Measurements from ENCODE around the gene OSBPL1A.

Gene OSBPL1A

DNA sequence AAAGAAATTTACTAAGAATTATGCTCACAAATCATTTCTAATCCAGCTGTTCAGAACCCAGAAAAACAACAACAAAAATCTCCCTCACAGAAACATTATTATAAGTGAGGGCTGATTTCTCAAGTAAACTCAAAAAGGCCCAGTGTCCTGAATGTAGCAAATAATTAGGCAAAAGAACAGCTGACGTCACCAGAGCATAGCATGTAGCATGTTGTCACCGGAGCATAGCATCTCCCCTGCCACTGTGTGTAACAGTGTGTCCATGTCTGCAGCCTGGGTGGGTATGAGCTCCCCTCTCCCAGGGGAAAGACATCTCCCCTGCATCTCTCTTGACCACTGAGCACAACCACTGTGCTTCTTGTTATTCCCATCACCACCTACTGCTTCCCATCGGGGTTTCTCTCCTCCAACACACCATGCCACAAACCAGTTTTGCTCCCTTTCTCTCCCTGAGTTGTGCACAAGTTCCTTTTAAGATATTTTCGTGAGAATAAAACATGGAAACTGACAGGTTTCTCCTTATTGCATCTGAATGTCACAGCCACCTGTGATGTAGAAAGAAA, 132.0 kb downstream of the OSBPL1A start:
- no peak for DNase-seq

DNA sequence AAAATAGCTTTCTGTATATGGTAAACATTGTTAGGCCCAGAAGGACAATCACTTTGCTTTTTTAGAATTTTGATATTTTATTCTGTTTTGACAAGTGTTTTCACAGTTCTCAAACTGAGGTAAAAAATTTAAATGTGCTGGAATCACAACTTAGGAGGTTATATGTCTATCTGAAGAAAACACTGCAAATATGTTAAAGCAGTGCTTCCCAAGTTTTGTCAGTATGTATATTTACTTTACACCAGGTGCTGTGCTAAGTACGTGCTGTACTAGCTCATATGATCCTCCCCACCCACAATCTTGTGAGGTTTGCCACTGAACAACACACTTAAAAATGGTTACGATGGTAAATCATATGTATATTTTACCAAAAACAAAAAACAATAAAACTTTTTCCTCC, 134.6 kb downstream of the OSBPL1A start:
- no peak for DNase-seq

DNA sequence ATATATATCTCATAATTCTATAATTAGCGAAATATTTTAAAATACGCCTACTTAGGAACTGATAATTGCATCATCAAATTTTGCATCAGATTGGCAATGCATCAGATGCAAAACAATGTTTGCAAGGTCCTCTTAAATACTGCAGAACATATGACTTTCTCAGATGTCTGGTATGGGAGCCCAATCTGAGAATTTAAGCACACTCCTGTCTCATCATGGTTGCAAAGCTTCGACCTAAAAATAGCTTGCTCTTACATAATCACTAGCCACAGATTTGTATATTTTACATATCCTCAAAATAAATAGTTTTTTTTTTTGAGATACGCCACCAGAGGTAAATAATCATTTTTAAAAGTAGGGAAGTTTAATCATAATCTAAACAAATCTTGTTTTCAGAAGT, 135.5 kb downstream of the OSBPL1A start:
- DNase-seq, result no peak

DNA sequence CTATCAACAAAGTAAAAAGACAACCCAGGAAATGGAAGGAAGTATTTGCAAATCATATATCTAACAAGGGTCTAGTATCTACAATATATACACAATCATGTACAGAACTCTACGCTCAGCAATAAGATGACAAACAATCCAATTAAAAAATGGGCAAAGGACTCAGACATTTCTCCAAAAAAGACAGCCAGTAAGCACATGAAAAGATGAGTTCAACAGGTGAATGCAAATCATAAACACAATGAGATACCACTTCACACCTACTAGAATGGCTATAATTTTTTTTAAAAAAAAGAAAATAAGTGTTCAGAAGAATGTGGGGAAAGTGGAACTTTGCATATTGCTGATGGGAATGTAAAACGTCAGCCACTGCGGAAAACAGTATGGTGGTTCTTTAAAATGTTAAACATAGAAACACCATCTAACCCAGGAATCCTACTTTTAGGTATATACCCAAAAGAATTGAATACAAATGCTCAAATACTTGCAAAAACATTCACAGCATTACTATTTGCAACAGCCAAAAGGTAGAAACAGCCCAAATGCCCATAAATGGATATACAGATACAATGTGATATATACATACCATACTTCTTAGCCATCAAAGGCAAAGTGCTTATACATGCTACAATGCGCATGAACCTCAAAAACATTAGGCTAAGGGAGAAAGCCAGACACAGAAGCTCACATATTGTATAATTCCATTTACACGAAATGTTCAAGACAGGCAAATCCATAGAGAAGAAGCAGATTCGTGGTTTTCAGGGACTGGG, 137.6 kb downstream of the OSBPL1A start:
- no peak for DNase-seq

DNA sequence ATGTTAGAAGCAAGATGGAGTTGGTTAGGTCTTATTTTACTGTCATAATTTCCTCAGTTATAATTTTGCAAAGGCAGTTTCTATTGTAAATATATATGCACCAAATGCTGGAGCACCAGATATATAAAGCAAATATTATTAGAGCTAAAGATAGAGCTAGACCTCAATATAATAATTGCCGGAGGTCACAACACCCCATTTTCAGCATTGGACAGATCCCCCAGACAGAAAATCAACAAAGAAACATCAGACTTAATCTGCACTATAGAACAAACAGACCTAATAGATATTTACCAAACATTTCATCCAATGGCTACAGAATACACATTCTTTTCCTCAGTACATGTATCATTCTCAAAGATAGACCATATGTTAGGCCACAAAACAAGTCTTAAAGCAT, 143.6 kb downstream of the OSBPL1A start:
- no peak for DNase-seq

DNA sequence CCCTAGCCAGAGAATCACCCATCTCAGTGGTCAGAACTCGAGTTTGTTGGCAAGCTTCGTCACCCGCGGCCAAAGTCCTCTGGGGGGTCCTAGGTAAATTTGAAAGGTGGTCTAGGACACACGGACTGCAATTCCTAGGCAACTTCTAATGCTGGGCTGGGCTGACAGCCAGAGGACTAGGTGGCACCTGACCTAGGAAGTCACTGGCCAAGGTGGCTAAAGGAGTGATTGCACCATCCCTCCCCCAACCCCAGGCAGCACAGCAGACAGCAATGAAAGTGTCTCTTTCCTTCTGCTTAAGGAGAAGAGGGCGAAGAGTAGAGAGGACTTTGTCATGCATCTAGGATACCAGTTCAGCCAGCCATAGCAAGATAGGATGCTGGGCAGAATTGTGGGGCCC, 147.9 kb downstream of the OSBPL1A start:
- DNase-seq, result no peak

DNA sequence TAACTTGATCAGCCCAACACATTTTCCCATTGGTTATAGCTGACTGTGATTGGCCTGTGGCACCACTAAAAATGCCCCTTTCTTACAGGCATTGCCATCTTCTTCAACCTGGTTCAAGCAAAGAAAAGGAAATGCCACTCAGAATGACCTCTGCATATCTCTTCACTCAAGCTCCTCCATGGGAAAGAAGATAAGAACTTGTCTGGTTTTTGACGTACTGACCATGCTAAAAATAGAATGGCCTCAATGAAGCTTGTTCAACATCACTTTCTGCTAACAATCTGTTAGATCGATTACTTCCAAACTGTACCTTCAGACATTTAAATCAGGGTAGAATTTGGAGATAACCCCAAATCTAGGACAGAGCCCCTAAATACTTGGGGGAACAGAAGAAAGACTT, 149.3 kb downstream of the OSBPL1A start:
- no peak for DNase-seq

DNA sequence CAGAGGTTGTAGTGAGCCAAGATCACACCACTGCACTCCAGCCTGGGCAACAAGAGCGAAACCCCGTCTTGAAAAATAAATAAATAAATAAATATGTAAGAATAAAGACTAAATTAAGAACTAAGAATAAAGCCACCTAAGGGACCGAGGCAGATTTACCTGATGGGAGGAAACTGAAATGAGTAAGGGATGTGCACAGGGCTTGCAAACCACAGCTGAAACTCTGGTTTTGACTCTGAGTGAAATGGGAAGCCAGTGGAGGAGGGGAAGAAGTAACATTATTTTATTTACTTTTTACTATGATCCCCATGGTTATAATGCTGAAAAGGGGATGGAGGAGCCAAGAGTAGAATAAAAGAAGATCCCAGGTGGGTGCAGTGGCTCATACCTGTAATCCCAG, 151.5 kb downstream of the OSBPL1A start:
- DNase-seq, result no peak

DNA sequence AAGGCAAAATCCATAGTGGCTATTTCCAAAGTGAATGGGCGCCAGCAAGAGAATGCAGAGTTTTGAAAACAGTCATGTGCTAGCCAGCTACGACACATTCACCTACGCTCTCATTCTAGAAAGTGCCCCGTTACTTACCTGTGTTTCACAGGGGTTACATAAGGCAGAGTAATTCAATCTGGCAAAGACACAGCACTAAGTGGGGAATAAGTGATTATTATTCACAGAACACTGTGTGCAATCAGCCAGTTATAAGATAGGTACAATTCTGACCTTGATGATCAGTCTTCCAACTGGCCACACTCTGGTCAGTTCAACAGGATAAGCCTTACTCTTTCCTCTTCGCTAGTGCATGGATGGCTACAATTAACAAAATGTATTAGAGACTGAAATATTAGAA, 152.9 kb downstream of the OSBPL1A start:
- no peak for DNase-seq

DNA sequence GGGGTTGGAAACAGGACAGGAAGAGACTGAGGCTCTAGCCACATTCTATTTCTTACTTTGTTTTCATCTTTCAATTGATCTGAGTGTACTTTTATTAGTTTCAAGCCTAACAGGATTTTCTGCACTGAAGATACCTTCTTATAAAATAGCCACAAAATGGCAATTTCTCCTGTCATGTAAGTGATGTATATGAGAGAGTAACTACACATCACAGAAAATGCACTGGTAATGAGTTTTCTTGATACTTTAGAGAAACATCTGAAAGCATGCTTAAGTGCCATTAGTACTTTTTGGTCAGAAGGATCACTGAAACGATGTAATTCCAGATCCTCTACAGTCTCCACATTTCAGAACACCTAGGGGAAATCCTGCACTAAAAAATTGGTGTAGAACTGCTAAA, 153.9 kb downstream of the OSBPL1A start:
- no peak for DNase-seq

DNA sequence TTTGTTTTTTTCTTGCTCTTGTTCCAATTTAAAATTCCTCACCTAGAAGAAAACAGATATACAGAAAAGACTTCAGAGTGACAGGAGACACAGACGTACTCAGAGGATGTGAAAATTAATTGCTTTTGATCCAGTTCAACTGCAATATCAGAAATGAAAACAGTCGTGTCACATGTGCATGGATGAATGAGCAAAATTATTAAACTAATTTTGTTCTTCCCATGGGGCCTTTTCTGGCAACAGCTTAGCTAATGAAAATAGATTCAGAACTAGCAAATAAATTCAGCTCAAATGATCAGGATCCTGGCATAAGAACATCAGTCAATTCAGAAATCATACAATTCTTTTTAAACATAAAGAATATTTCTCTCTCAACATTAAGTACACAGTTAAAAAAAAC, 158.3 kb downstream of the OSBPL1A start:
- no peak for DNase-seq

DNA sequence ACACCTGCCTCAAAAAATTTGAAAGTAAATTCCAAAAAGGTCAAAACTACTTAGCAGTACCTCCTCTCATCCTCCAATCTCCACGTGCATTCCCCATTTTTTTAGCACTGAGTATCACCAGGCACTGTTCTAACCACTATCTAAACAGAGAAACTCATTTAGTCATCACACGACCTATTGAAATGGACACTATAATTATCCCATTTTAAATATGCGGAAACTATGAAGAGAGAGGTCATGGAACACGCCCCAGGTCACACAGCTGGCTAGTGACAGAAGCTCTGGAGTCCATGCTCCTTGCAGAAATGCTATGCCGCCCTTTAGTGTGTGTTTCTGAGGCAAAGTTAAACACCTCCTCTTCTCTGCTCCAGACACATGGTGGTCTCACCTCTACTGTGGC, 159.2 kb downstream of the OSBPL1A start:
- no peak for DNase-seq

DNA sequence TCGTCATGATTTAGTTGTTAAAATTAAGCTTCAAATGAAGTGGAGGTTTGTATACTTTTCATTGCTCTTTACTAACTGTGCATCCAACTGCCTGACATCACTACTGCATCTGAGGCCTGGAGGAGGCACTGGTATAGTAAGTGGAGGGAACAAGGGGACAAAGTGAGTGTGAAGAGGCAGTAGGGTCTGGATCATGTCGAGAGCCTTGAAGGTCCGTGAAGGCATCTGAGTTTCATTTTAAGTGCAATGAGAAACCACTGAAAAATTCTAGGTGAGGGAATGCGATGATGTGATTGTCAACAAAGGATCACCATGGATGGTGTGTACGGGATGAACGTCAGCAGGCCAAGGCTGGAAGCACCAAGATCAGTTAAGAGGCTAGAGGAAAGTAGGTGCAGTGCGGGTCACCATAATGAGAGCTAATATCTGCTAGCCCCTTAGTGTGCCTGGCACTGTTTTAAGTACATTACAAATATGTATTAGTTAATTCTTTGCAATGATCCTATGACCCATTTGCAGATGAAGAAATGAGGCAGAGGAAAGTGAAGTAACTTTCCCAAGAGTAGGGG, 162.7 kb downstream of the OSBPL1A start:
- DNase-seq, result no peak

DNA sequence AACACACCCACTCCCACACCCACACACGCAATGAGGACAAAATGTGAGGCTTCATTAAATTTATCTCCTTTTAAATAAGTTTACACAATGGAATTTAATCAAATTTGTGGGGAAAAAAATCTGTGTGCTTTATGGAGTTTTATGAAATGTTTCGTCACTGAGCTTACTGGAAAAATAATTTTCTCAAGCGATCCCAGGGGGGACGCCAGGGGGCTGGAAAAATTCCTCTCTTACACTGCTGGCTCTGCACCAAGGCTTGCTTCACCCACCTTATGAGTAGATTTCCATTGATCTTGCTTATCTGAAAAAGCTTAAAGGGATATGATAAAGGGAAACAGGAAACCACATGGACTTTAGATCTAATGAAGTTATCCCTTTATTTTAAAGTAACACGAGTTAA, 163.3 kb downstream of the OSBPL1A start:
- no peak for DNase-seq

DNA sequence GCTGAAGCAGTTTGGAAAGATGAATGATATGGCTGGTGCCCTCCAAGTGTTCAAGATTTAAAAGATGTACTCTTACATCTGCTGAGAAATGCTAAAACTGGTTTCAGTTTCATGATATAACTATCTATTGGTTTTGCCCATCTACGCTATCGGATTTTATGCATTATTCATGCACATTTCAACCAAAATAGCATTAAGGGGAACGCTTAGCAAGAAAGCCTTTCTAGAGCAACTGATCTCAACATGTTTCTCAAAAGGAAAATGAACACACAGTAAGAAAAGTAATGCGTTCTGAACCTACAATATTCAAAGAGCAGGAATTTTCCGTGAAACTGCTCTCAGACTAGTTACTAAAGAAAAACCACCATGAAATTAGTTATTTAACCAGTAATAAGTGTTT, 164.8 kb downstream of the OSBPL1A start:
- DNase-seq, result no peak

DNA sequence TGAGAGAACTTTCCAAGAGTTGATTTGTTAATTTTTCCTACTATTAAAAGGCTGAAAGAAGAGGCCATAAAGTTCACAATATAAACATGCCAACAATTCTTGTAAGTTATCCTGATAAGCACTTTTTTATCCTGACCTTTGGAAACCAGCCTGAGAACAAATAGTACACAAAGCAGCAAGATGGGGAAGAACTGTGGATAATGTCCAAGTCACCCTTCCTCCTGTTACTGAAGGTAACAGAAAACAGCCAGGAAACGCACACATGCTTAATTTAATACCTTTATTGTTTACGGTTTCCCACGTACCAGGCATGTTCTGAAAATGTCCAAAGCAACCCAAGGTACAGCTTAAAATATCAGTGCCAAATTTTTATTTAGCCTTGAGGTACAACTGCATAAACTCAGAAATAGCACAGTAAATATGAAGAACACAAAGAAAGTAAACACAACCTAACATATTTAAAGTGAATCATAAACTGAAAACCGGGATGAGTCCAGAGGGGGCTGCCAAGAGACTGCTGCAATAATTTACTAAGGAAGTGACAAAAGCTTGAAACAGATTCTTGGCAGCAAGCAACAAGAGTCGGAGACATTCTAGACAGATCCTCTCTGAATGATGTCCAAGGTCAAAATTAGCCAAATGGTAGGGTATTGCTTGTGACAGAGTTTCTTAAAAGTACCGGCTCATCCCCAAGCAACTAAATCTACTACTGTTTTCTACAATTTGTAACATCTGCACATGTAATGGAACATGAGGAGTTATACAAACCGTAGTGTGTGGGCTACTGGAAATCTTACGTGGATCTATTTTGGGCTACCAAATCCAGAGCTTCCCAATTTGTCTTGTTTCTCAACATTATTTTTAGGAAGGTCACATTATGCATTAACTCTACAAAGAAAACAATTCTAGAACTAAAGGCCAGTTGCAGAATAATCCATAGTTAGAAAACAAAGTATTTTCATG, 165.6 kb downstream of the OSBPL1A start:
- DNase-seq, result no peak

DNA sequence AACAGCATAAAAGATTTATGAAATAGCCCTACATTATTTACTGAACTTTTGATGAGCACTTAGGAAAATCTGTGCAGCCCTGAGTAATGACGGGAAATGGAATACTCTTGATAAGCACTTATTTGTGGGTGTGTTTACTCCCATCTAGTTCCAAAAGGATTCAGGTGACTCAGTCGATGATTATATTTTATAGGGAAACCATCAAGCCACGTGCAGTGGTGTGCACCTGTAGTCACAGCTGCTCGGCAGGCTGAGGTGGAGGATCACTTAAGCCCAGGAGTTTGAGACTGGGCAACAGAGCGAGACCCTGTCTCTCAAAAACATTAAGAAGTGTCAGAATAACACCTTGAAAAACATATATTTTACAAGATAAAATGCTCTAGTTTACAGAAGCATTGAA, 166.9 kb downstream of the OSBPL1A start:
- no peak for DNase-seq

DNA sequence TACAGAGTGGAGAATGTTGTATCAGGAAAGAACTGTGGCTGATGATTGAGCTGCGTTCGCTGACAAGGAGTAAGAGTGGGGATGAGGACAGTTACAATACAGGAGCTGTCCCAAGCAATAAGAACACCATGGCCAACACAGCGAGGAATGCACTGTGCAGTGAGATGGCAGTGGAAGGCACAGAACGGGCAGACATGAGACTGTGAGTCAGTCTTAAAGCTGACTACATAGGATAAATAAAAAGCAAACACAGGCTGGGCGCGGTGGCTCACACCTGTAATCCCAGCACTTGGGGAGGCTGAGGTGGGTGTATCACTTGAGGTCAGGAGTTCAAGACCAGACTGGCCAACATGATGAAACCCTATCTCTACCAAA, 169.0 kb downstream of the OSBPL1A start:
- DNase-seq, result no peak

DNA sequence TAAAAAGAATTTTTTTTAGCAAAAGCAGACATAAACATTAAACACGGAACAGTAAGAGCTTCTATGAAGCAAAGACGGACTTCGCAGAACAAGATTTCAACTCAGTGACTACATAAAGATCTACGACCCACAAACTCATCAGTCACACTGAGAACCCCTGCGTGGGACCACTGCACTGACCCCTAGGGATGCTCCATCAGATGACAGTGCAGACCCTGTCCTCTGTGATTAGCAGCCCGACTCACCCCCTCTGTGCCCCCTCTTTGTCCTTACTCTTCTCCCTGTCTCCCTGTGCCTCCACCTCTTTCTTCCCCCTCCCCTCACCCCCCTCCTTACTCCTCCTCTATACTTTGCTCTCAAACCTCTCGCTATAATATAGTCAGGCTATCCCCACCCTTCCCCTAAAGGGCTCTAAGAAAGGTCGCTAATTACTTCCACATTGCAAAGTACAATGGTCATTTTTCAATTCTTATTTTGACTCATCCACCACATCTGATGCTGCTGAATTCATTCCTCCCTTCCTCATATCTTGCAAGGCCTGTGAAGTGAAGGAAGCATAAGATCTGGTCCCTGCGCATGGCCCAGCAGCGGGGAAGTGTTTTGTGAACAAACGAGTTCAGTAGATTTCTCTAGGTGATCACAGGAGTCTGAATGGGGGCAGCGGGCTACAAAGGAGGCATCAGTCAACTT, 169.5 kb downstream of the OSBPL1A start:
- no peak for DNase-seq

DNA sequence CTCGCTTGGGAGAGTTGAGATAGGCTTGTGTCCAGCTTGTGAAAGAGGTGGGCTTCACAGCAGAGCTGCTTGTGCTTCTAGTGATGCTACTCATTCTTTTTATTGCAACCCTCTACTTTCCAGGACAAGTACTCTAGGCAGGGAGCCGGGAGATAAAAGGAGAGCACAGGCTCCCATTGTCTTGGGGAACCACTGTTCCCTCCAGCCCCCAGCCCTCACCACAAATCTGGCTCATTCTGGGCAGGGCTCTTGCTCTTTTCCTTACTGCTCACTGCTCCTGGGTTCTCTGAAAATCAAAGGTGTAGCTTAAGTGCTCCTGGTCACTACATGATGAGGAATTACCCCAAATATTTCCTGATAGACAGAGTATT, 177.3 kb downstream of the OSBPL1A start:
- no peak for DNase-seq

DNA sequence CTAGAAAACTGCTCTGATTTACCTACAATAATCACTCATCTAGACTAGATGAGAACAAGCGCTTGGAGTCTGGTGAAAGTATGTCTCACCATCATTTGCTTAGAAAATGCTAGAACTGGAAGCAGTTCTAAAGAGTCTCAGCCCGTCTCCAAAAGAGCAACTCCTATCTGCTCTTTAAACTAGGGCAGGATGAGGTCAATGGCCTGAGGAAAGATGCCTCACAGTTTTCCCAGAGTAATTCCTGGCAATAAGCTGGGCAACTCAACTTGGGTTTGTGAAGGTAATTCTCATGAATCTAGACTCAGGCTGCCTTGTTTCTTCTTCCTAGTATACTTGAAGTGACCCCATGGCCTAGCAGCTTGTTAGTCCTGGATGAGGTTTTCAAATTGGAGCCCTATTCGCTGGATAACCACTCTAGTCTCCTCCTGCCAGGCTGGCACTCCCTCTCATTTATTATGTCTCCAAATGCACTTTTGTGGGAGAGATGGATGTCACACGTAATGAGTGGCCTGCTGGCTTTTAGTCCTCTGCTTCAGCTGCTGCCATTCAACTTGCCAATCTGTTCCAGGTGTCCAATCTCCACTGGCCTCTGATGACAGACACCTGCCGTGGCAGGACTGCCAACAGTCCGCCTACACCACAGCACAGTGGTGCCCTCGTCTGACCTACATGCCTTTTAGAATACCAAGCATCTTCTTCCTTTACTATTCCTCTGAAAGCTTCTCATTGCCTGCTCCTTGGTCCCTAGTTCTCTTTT, 177.9 kb downstream of the OSBPL1A start:
- DNase-seq, result no peak

DNA sequence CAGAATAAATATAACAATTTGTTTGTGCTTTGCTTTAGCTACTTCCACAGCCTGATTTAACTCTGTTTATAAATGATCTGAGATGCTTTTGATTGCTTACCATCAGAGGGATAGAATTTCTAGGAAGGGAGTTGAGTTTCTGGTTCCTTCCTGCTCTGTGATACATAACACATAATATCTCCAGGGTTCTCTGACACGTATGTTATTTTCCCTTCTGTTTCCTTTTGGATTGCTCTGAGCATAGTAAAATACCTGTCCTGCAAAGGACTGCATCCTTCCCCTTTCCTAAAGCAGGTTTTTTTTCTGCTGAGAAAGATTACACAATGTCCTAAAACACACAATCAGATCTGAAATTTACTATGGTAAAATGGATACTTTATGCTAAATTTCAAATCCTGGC, 182.7 kb downstream of the OSBPL1A start:
- DNase-seq, result no peak
